HUES64 (cell line): ENCODE results near the gene HIPK3.

Experiments
- H3K27ac ChIP-seq: 2 replicates; pipeline ENCODE4 v1.7.0; 2013; ENCODE audit warnings: low read depth, low read length, inconsistent platforms
- H3K27me3 ChIP-seq: 2 replicates; pipeline ENCODE4 v1.6.1; 2013; ENCODE audit warnings: mild to moderate bottlenecking, low read length; ENCODE audit not compliant: insufficient read depth
- H3K36me3 ChIP-seq: 2 replicates; pipeline ENCODE4 v1.6.1; 2013; ENCODE audit warnings: mild to moderate bottlenecking, low read length; ENCODE audit not compliant: insufficient read depth
- H3K4me1 ChIP-seq: 2 replicates; pipeline ENCODE4 v1.6.1; 2013; ENCODE audit warnings: mild to moderate bottlenecking, low read length, moderate library complexity; ENCODE audit not compliant: insufficient read depth
- H3K4me3 ChIP-seq: 2 replicates; pipeline ENCODE4 v1.5.1; 2013; ENCODE audit warnings: mild to moderate bottlenecking, low read length, moderate library complexity
- H3K9ac ChIP-seq: 2 replicates; pipeline ENCODE4 v1.6.1; 2013; ENCODE audit warnings: mild to moderate bottlenecking, low read depth, low read length
- H3K9me3 ChIP-seq: 2 replicates; pipeline ENCODE4 v1.6.1; 2013; ENCODE audit warnings: low read depth, low read length; ENCODE audit not compliant: insufficient read depth
- WGBS: fragments of 150-250, 120-280 bp; methylation state at CpG from one replicate; pipeline ENCODE4 v1.1.7; 2013; ENCODE audit warnings: missing lambda C conversion rate; 5-methylcytosine and 5-hydroxymethylcytosine counted together

The HIPK3 gene

DNA sequence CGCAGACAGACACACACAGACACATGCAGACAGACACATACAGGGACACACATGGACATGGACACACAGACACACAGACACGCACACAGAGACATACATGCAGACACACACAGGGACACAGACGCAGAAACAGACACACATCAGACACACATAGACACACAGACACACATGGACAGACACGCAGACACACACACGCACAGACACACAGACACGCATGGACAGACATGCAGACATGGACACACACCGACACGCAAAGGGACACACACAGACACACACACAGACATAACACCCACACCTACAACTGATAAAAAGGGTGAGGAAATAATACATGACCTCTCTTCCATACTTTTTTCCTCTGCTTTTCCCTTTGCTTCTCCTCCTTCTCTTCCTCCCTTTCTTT lies 146.2 kb downstream of the HIPK3 start:
- H3K4me3 ChIP-seq = no peak overlapping the region
- no peaks in the 10 kb centered on the region for H3K36me3 ChIP-seq
- H3K27me3 ChIP-seq = no peaks in the 10 kb centered on the region
- H3K27ac ChIP-seq = no peak overlapping the region
- H3K4me1 ChIP-seq = no peaks in the 10 kb centered on the region
- H3K9ac ChIP-seq = no peak overlapping the region
- no peaks in the 10 kb centered on the region for H3K9me3 ChIP-seq
- WGBS = 96% methylated on average over 8 of the region's 8 CpGs

DNA sequence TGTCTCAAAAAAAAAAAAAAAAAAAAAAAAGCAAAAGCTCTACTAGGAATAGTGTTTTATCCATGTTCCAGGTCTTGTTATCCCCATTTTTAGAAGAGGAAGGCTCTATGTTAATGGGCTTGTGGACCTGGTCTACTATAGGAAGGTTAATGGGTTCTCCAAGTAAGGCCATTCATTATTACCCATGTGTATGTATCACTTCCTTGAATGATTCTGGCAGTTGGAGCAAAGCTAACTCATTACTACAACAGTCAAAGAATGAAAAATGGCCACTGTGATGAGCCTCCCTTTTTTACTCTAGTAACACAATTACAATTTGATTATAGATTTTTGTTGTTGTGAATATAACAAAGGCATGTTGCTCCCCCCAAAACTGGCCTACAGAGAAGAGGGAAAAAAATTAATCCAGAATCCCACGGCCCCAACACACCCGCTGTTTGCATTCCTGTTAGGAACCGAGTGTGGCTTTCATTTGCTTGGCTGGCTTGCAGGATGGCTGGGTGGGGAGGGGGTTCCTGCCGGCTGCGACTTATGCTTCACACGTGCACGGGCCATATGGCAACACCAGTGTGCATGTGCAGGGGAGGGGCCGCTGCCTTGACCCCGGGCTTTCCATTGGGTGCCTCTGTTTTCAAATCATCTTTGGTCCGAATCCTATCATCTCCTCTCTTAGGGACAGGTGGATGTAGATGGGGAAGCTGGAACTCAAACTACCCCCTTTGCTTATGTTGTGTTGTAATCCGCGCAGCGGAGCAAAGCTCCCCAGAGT lies 148.8 kb downstream of the HIPK3 start:
- Histone ChIP-seq H3K4me3 (no peak overlapping the region), H3K4me1 (no peaks in the 10 kb centered on the region), H3K36me3 (no peaks in the 10 kb centered on the region), H3K27ac (no peak overlapping the region), H3K9me3 (no peaks in the 10 kb centered on the region), H3K9ac (no peak overlapping the region), H3K27me3 (no peaks in the 10 kb centered on the region)
- WGBS = 87% methylated on average over 12 of the region's 13 CpGs
